ENCODE data around the gene EXOC3L2. TPM values are rescaled to one million over a fixed set of nuclear protein-coding genes. Genes with fewer than 3 reads are reported as not detected.

EXOC3L2 gene
- total RNA-seq, 1 donor from 2014 or later = not detected

DNA sequence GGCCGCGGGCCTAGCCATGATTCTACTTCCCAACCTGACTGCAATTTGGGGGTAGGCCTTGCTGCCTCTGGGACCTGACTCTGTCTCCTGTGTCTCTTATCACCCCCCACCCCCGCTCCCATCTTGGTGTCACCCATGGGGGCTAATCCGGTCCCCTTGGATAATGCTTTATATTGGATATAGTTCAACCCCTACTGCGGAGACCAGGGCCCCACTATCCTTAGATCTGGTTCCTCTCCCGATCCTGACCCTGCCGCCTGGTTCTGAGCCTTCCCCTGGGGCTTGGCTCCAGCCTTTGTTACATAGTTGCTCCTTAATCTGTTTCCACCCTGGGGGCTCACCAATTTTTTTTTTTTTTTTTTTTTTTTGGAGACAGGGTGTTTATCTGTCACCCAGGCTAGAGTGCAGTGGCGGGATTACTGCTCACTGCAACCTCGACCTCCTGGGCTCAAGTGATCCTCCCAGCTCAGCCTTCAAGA, 65.3 kb downstream of the EXOC3L2 start:
- DNase-seq (ENCODE audit: low read depth) = no peak

- no peak for DNase-seq (ENCODE audit: low read depth)
Observed at GRCh38 chr19:45179072-45179891, 65.9 kb downstream of the EXOC3L2 start.

DNA sequence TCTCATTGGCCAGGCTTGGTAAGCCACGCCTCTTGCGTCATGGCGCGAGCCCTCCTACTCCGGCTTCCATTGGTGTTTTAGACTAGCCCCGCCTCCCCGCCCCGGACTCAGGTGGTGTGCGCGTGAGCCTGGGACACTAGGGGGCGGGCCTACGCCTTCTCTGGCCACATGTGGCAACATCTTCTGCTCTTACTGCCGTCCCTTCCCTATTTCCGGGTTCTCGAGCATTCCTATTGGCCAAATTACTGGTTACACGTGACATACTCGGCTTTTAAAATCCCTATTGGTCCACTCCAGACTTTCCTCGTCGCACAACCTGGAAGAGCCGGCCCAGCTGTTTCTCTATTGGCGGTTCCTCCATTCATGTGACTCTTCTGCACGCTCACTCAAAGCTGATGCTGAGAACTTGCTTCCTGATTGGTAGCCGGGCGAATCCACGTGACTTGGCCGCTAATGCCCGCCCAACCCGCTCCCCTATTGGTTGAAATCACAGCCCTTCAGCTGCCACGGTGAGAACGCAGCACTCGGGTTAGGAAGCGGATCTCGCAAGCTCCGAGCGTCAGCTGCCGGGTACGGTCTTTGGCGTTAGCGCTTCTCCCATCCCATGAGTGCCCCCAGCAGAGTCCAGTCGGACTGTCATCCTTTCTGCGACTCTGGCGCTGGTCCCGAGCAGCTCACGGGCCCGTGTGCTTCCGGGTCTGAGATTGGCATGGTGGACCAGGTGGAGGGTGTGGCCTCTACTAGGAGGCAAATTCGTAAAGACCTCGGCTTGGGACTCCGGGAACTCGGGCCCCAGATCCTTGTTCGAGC, 66.7 kb downstream of the EXOC3L2 start, which contains the start of gene BLOC1S3:
Gene BLOC1S3, plus strand, starts transcription at position 523 of the 810 bp plus-strand sequence. CDS start 513 bp downstream, outside the sequence.
- DNase-seq (ENCODE audit: low read depth) = peak; percentile 100

DNA sequence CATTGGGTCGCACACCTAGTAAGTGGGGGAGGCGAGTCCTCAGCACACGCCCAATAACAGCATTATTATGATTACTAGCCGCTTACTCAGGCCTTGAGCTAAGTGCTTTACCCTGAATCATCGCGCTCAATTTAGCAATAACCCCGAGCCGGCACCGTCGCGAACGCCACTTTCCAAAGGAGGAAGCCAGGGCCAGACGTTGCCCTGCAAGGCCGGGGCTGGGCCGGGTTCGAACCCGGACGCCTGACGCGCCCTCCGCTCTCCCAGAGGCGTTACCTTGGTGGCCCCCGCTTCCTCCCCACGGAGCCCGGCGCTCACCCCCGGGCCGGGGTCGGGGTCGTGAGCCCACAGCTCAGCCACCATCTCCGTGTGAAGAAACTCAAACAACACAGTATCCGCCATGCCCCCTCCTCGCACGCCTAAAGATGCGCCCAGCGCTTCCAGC, 67.4 kb downstream of the EXOC3L2 start, which contains the start of gene TRAPPC6A:
Gene TRAPPC6A, minus strand, starts transcription at position 421 of the 445 bp plus-strand sequence. Its CDS starts 19 bp downstream, at position 402.
- peak; percentile 58 for DNase-seq (ENCODE audit: low read depth)

- DNase-seq (ENCODE audit: low read depth) = peak; percentile 33
Observed at GRCh38 chr19:45175515-45176345, 69.5 kb downstream of the EXOC3L2 start.

DNA sequence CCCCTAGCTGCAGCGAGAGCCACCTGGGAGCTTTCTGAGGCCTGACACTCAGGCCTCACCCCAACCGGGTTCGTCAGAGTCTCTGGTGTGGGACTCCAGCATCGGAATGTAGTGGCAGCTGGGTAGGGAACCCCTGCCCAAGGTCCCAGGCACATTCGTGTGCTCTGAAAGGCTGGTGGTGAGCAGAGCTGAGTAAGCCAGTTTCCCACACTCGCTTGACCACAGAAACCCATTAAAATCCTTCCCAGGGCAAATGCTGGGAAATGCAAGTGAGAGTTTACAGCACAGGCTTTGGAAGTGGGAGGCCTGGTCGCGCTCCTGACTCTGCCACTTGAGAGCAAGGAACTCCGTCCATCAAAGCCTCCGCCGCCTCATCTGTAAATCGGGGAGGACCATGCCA, 71.4 kb downstream of the EXOC3L2 start:
- DNase-seq (ENCODE audit: low read depth) = peak; percentile 97

DNA sequence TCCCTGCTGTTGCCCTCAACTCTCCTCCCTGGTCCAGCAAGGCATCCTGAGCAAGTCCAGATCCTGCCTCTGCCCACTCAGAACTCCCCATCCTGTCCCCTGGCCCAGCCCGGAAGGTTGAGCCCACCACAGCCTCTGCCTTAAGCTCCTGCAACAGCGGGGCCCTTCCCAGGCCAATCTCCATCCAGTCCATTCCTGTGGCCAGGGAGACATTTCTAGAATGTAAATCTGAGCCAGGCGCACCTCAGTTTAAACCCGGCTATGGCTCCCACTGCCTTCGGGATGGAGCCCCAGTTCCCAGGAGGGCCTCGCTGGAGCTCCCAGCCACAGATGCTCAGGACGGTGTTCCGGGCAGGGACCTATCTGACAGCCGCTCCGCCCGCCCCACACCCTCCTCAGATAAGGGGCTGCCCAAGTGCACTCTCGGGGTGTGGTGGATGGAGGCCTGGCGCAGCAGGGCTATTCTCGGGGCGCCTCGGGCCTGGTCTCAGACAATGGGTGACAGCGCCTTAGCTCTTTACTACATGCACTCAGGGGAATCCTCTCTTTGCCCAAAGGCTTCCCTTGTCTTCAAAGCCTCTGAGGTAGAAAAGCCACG, 72.5 kb downstream of the EXOC3L2 start:
- no peak for DNase-seq (ENCODE audit: low read depth)

DNA sequence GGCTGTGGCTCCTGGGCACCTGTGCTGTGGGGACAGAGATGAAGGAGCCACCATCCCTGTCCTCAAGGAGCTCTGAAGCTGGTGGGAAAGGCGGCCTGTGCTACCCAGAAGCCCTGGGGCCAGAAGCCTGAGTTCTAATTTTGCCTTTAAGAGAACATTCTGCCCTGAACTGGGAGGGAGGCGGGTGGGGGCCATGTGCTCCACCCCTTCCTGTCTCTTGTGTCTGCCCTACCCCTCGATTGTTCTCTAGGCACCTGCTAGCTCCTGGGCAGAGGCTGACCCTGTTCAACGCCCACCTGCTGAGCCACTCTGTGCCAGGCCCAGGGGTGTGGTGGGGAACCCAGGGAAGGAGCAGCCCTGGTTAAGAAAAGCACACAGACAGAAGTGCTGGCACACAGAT, 73.0 kb downstream of the EXOC3L2 start:
- DNase-seq (ENCODE audit: low read depth) = no peak

GRCh38 chr19:45171211-45171623, 74.0 kb downstream of the EXOC3L2 start:
- no peak for DNase-seq (ENCODE audit: low read depth)

GRCh38 chr19:45170146-45171106, 74.8 kb downstream of the EXOC3L2 start:
- DNase-seq (ENCODE audit: low read depth) = no peak

GRCh38 chr19:45169602-45170001, 75.6 kb downstream of the EXOC3L2 start:
- DNase-seq (ENCODE audit: low read depth) = no peak

DNA sequence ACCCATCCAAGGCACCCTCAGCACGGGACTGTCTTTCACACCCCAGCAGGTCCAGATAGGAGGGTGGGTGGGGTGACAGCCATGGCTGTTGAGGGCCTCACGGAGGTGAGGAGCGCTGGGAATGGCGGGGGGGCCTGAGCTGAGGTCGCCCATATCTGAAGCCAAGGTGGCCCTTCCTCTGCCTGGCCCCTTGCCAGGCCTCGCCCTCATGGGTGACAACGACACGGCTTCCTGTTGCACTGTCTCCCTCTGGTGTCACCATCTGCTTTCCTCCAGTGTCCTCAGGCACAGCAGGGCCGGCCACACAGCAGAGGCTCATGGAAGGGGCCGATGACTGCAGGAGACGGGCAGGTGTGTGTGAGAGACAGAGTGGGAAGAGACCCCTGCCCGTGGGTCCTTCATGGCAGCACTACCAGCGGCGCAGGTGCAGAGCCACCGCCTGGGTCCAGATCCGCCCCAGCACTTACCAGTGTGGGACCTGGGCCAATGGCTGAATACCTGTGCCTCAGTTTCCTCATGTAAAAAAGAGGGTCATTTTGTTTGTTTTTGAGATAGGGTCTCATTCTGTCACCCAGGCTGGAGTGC, 76.3 kb downstream of the EXOC3L2 start:
- no peak for DNase-seq (ENCODE audit: low read depth)

GRCh38 chr19:45166723-45167252, 78.4 kb downstream of the EXOC3L2 start:
- no peak for DNase-seq (ENCODE audit: low read depth)

GRCh38 chr19:45164577-45165335, 80.5 kb downstream of the EXOC3L2 start:
- DNase-seq (ENCODE audit: low read depth) = peak; percentile 73

- no peak for DNase-seq (ENCODE audit: low read depth)
Observed at GRCh38 chr19:45163751-45164460, 81.3 kb downstream of the EXOC3L2 start.

GRCh38 chr19:45163156-45163555, 82.1 kb downstream of the EXOC3L2 start:
- no peak for DNase-seq (ENCODE audit: low read depth)

GRCh38 chr19:45162608-45163143, 82.5 kb downstream of the EXOC3L2 start:
- DNase-seq (ENCODE audit: low read depth) = no peak

Data from renal cortical epithelial cell (primary cell).